GM12878 (cell line): ENCODE results near the gene PELI1. TPM values are rescaled to one million over a fixed set of nuclear protein-coding genes. Genes with fewer than 3 reads are reported as not detected.

Experiments
- ATAC-seq: fragments of 200-7000 bp; cut with Tn5 transposase; 3 replicates; pipeline ENCODE4 v1.9.1; 2020; ENCODE audit warnings: mild to moderate bottlenecking, moderate library complexity
- BruUV-seq: library from RNA; stranded (reverse); fragments of 400-500 nt; replicated peaks from 2 replicates; lab custom pipeline; 2021; lab: Mats Ljungman, UMichigan
- CTCF ChIA-PET: fragments of 300-600 bp; sonication (Branson Sonifier 250); formaldehyde crosslinking; extraction: SDS; loops from one replicate; lab custom pipeline; 2021; ENCODE audit warnings: inconsistent platforms; lab: Yijun Ruan, JAX
- POLR2A ChIA-PET: fragments of 350-600 bp; formaldehyde crosslinking; extraction: SDS; loops from one replicate; lab custom pipeline; 2021; ENCODE audit warnings: inconsistent platforms; lab: Charles Lee
- RAD21 ChIA-PET: fragments of 300-600 bp; sonication (Branson Sonifier 250); formaldehyde crosslinking; loops from one replicate; lab custom pipeline; 2023; ENCODE audit warnings: antibody characterized with exemption; ENCODE audit not compliant: unreplicated experiment; lab: Charles Lee
- SMC1A ChIA-PET: fragments of 300-600 bp; sonication (Branson Sonifier 250); formaldehyde crosslinking; loops from one replicate; lab custom pipeline; 2023; ENCODE audit not compliant: unreplicated experiment, uncharacterized antibody; lab: Charles Lee
- DNase-seq: peaks from one replicate; pipeline ENCODE4 v3.0.0-alpha.2; 2011; ENCODE audit warnings: low read depth, low spot score
- FAIRE-seq: peaks from 3 replicates; lab custom pipeline; 2011; peaks lifted over from hg19 to GRCh38; lab: Jason Lieb, UNC
- H2AFZ ChIP-seq: 2 replicates; pipeline ENCODE4 v1.6.0; 2011; ENCODE audit warnings: low read depth, low read length, control low read depth; ENCODE audit not compliant: control insufficient read depth
- H3K27ac ChIP-seq: 2 replicates; pipeline ENCODE4 v1.5.1; 2011; ENCODE audit warnings: control low read depth; ENCODE audit not compliant: control insufficient read depth, insufficient read depth
- H3K27me3 ChIP-seq, 2 experiments: replicated peaks in 1 of 2; 2 replicates each; pipeline versions ENCODE4 v1.6.0 to v1.6.1; 2011; ENCODE audit warnings: low read length in 1 of 2; ENCODE audit not compliant: control insufficient read depth in 2 of 2, insufficient read depth in 2 of 2
- H3K36me3 ChIP-seq, 2 experiments: 2 replicates each; pipeline ENCODE4 v1.5.1; 2011; ENCODE audit warnings: low read length in 1 of 2; ENCODE audit not compliant: control insufficient read depth in 2 of 2, insufficient read depth in 2 of 2
- H3K4me1 ChIP-seq: 2 replicates; pipeline ENCODE4 v1.6.1; 2011; ENCODE audit warnings: mild to moderate bottlenecking, low read length, moderate library complexity, mixed read lengths; ENCODE audit not compliant: control insufficient read depth, insufficient read depth
- H3K4me2 ChIP-seq: 2 replicates; pipeline ENCODE4 v1.6.0; 2011; ENCODE audit warnings: control low read depth; ENCODE audit not compliant: control insufficient read depth, insufficient read depth
- H3K4me3 ChIP-seq: fragments of 200-600 bp; sonication (generic); 2 replicates; pipeline ENCODE4 v1.5.1; 2016
- H3K79me2 ChIP-seq: 2 replicates; pipeline ENCODE4 v1.6.0; 2011; ENCODE audit warnings: low read length; ENCODE audit not compliant: control insufficient read depth, insufficient read depth
- H3K9ac ChIP-seq: 2 replicates; pipeline ENCODE4 v1.8.0; 2011; ENCODE audit warnings: low read length, control low read depth, mixed read lengths; ENCODE audit not compliant: control insufficient read depth, insufficient read depth
- H3K9me3 ChIP-seq: replicated peaks from 3 replicates; pipeline ENCODE4 v1.5.1; 2011; ENCODE audit warnings: mild to moderate bottlenecking, low read length; ENCODE audit not compliant: control insufficient read depth, insufficient read depth
- H4K20me1 ChIP-seq: 2 replicates; pipeline ENCODE4 v1.6.0; 2011; ENCODE audit not compliant: control insufficient read depth, insufficient read depth
- BACH1 ChIP-seq: fragments of 450-650 bp; IDR thresholded peaks from 2 replicates; pipeline ENCODE4 v1.6.1; 2017; ENCODE audit warnings: mild to moderate bottlenecking, borderline replicate concordance
- BHLHE40 ChIP-seq, 2 experiments: fragments of 450-650 bp in 1 of 2; IDR thresholded peaks; 2 replicates each; pipeline ENCODE4 v1.6.1; 2011 to 2017; ENCODE audit warnings: low read depth in 2 of 2, borderline replicate concordance in 1 of 2, improper control_type of control experiment in 1 of 2, low read length in 1 of 2, mild to moderate bottlenecking in 1 of 2
- EED ChIP-seq: sonication (generic); IDR thresholded peaks from 2 replicates; pipeline ENCODE4 v1.6.1; 2016; ENCODE audit warnings: antibody characterized with exemption, low read depth
- JUND ChIP-seq: IDR thresholded peaks from 2 replicates; pipeline ENCODE4 v1.6.1; 2012; ENCODE audit warnings: low read depth, mild to moderate bottlenecking, low read length, improper control_type of control experiment, moderate library complexity
- NR2C2 ChIP-seq: IDR thresholded peaks from 2 replicates; pipeline ENCODE4 v1.6.1; 2011; ENCODE audit warnings: borderline replicate concordance, low read depth; ENCODE audit not compliant: control insufficient read depth, insufficient read length
- PAX5 ChIP-seq: IDR thresholded peaks from 2 replicates; pipeline ENCODE4 v1.6.1; 2011; ENCODE audit warnings: low read depth, low read length, borderline replicate concordance
- RB1 ChIP-seq: fragments of 450-650 bp; formaldehyde crosslinking; IDR thresholded peaks from 2 replicates; pipeline ENCODE4 v1.6.1; 2017; ENCODE audit warnings: mild to moderate bottlenecking, borderline replicate concordance
- SUPT20H ChIP-seq: IDR thresholded peaks from 2 replicates; pipeline ENCODE4 v1.6.1; 2011; ENCODE audit warnings: low read depth, mild to moderate bottlenecking, low read length, moderate library complexity, borderline replicate concordance; ENCODE audit not compliant: control insufficient read depth
- TAF1 ChIP-seq: IDR thresholded peaks from 2 replicates; pipeline ENCODE4 v1.6.1; 2011; ENCODE audit warnings: mild to moderate bottlenecking, low read depth, low read length, borderline replicate concordance
- TCF7 ChIP-seq: IDR thresholded peaks from 2 replicates; pipeline ENCODE4 v1.6.1; 2014; ENCODE audit warnings: antibody characterized with exemption, borderline replicate concordance
- ZBED1 ChIP-seq: IDR thresholded peaks from 2 replicates; pipeline ENCODE4 v1.6.1; 2016; ENCODE audit warnings: borderline replicate concordance
- ZNF207 ChIP-seq: fragments of 450-650 bp; IDR thresholded peaks from 2 replicates; pipeline ENCODE4 v1.6.1; 2014; ENCODE audit warnings: antibody characterized with exemption, mild to moderate bottlenecking, borderline replicate concordance
- WGBS: methylation state at CpG from one replicate; pipeline ENCODE4 v1.1.6; 2016; ENCODE audit warnings: low lambda C conversion rate; ENCODE audit not compliant: insufficient replicate concordance, insufficient coverage; ENCODE audit errors: missing lambda C conversion rate; 5-methylcytosine and 5-hydroxymethylcytosine counted together
- in situ Hi-C: fragments of 300-500 bp; cut with MboI; formaldehyde crosslinking; loops from 9 replicates; pipeline ENCODE4 v1.14.3; 2018; ENCODE audit warnings: mixed read lengths
- intact Hi-C: fragments of 100-400 bp; cut with micrococcal nuclease; formaldehyde crosslinking; loops from one replicate; pipeline ENCODE4 v1.14.2; 2022; ENCODE audit not compliant: unreplicated experiment
- polyA plus RNA-seq, 11 experiments: library from polyadenylated mRNA; depleted of rRNA in 4 of 11; unstranded in 6 of 11; stranded (reverse) in 5 of 11; fragments of >200 nt; fragmentation: Nextera tagmentation in 4 of 11; fragmentation: Illumina TruSeq in 1 of 11; extraction: Ambion mirVana in 4 of 11; extraction: Trizol in 1 of 11; gene quantifications; 1 replicate in 1 of 11; 2 replicates in 10 of 11; pipeline versions ENCODE4 v1.2.1 to v1.2.3, GENCODE V29; 2011 to 2016; ENCODE audit warnings: inconsistent platforms in 2 of 11, missing spikeins in 2 of 11, low read depth in 1 of 11
- total RNA-seq, 4 experiments: library from RNA; depleted of rRNA in 3 of 4; stranded (reverse); fragments of >200 nt in 3 of 4; fragmentation: Illumina TruSeq in 1 of 4; extraction: Trizol in 1 of 4; gene quantifications; 2 replicates each; pipeline versions ENCODE4 v1.2.1 to v1.2.3, GENCODE V29; 2013 to 2021
- TF ChIP-seq, protein P1 (sequence below): fragments of 450-650 bp; formaldehyde crosslinking; IDR thresholded peaks from 2 replicates; pipeline ENCODE4 v1.4.0; 2020; ENCODE audit warnings: mild to moderate bottlenecking, moderate library complexity
- TF ChIP-seq, protein P2 (sequence below): fragments of 450-650 bp; IDR thresholded peaks from 2 replicates; pipeline ENCODE4 v1.6.1; 2016; ENCODE audit warnings: mild to moderate bottlenecking
- TF ChIP-seq, protein P3 (sequence below): IDR thresholded peaks from 2 replicates; pipeline ENCODE4 v1.6.1; 2011; ENCODE audit warnings: low read depth, low read length, improper control_type of control experiment, borderline replicate concordance
- TF ChIP-seq, protein P4 (sequence below): IDR thresholded peaks from 2 replicates; pipeline ENCODE4 v1.6.1; 2011; ENCODE audit warnings: mild to moderate bottlenecking, low read depth, low read length, moderate library complexity; ENCODE audit not compliant: insufficient replicate concordance
- TF ChIP-seq, protein P5 (sequence below): IDR thresholded peaks from 2 replicates; pipeline ENCODE4 v1.6.1; 2012; ENCODE audit warnings: low read depth, low read length, improper control_type of control experiment

The PELI1 gene
- total and polyA plus RNA-seq, 10 of the 15 experiments (the other 5 are each of a cell fraction or from before 2014, with no cell fraction given) = 12.1 to 92.0 (median 39.8) TPM

DNA sequence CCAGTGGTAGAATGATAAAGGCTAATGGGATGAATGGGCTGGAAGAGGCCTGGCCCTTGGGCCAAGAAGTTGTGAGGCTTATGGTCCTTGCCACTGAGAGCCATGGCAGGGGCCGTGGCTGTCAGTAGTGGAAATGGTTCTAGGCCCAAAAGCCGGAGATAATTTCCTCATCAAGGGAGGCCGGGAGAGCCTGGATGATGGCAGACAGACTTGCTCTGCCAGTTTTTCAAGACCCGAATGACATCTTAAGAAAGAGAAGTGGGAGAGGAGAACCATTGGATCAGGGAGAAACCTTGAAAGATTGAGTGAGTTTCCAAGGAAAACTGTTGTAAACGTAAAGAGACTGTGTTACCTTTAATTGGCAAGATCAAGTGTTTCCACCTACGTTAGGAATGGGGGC is 78.7 kb downstream of the PELI1 start:
- H4K20me1 ChIP-seq = no peaks in the 10 kb centered on the region
- TF ChIP-seq RB1 = no peak
- no peak for TF ChIP-seq NR2C2
- no peak for TF ChIP-seq TCF7
- TF ChIP-seq, protein P1, sequence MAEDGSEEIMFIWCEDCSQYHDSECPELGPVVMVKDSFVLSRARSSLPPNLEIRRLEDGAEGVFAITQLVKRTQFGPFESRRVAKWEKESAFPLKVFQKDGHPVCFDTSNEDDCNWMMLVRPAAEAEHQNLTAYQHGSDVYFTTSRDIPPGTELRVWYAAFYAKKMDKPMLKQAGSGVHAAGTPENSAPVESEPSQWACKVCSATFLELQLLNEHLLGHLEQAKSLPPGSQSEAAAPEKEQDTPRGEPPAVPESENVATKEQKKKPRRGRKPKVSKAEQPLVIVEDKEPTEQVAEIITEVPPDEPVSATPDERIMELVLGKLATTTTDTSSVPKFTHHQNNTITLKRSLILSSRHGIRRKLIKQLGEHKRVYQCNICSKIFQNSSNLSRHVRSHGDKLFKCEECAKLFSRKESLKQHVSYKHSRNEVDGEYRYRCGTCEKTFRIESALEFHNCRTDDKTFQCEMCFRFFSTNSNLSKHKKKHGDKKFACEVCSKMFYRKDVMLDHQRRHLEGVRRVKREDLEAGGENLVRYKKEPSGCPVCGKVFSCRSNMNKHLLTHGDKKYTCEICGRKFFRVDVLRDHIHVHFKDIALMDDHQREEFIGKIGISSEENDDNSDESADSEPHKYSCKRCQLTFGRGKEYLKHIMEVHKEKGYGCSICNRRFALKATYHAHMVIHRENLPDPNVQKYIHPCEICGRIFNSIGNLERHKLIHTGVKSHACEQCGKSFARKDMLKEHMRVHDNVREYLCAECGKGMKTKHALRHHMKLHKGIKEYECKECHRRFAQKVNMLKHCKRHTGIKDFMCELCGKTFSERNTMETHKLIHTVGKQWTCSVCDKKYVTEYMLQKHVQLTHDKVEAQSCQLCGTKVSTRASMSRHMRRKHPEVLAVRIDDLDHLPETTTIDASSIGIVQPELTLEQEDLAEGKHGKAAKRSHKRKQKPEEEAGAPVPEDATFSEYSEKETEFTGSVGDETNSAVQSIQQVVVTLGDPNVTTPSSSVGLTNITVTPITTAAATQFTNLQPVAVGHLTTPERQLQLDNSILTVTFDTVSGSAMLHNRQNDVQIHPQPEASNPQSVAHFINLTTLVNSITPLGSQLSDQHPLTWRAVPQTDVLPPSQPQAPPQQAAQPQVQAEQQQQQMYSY = no peak
- TF ChIP-seq, protein P2, sequence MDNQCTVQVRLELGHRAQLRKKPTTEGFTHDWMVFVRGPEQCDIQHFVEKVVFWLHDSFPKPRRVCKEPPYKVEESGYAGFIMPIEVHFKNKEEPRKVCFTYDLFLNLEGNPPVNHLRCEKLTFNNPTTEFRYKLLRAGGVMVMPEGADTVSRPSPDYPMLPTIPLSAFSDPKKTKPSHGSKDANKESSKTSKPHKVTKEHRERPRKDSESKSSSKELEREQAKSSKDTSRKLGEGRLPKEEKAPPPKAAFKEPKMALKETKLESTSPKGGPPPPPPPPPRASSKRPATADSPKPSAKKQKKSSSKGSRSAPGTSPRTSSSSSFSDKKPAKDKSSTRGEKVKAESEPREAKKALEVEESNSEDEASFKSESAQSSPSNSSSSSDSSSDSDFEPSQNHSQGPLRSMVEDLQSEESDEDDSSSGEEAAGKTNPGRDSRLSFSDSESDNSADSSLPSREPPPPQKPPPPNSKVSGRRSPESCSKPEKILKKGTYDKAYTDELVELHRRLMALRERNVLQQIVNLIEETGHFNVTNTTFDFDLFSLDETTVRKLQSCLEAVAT = no peak
- TF ChIP-seq ZBED1 = no peak
- TF ChIP-seq BACH1 = no peak
- TF ChIP-seq, protein P3, sequence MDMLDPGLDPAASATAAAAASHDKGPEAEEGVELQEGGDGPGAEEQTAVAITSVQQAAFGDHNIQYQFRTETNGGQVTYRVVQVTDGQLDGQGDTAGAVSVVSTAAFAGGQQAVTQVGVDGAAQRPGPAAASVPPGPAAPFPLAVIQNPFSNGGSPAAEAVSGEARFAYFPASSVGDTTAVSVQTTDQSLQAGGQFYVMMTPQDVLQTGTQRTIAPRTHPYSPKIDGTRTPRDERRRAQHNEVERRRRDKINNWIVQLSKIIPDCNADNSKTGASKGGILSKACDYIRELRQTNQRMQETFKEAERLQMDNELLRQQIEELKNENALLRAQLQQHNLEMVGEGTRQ = no peak
- TF ChIP-seq PAX5 = no peak
- no peak for TF ChIP-seq SUPT20H
- TF ChIP-seq, protein P4, sequence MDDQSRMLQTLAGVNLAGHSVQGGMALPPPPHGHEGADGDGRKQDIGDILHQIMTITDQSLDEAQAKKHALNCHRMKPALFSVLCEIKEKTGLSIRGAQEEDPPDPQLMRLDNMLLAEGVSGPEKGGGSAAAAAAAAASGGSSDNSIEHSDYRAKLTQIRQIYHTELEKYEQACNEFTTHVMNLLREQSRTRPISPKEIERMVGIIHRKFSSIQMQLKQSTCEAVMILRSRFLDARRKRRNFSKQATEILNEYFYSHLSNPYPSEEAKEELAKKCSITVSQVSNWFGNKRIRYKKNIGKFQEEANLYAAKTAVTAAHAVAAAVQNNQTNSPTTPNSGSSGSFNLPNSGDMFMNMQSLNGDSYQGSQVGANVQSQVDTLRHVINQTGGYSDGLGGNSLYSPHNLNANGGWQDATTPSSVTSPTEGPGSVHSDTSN = no peak
- no peak for TF ChIP-seq JUND
- TF ChIP-seq, protein P5, sequence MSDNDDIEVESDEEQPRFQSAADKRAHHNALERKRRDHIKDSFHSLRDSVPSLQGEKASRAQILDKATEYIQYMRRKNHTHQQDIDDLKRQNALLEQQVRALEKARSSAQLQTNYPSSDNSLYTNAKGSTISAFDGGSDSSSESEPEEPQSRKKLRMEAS = no peak
- no peak for TF ChIP-seq TAF1
- no peak for TF ChIP-seq ZNF207
- no peak for TF ChIP-seq BHLHE40 (IDR thresholded peaks at IDR 0.05; ENCODE audit: borderline replicate concordance in 1 of 2, low read depth in 2 of 2, low read length in 1 of 2)
- no peak for TF ChIP-seq EED

More for the DNA sequence above, 78.7 kb downstream of the PELI1 start:
- Histone ChIP-seq H3K27ac (no peak overlapping the region), H3K4me1 (peaks cover 24% of the 10 kb centered on the region; the same call in 1 of the 2 replicates), H3K4me2 (no peak overlapping the region), H3K27me3 (no peaks in the 10 kb centered on the region), H3K4me3 (no peak overlapping the region), H3K79me2 (no peaks in the 10 kb centered on the region), H3K9me3 (no peaks in the 10 kb centered on the region), H3K36me3 (no peaks in the 10 kb centered on the region), H2AFZ (no peak overlapping the region), H3K9ac (no peak overlapping the region)
- no peak for DNase-seq
- in situ Hi-C loops (no loop called here), intact Hi-C loops (no loop called here)
- no TSS peak for BruUV-seq
- SMC1A ChIA-PET = interaction anchor here (0.7 to 1.3 kb wide), 3 partner anchors 19 to 42 kb away, joined by 3 read pairs; no protein-coding TSS in a partner anchor
- POLR2A ChIA-PET = no interaction called here
- 86% methylated on average over 6 of the region's 6 CpGs for WGBS
- CTCF ChIA-PET = no interaction called here
- ATAC-seq = no peak
- FAIRE-seq = no peak
- RAD21 ChIA-PET = interaction anchor here (0.7 kb wide), 1 partner anchor 341 kb away, joined by 4 read pairs; no protein-coding TSS in a partner anchor
